A549 (cell line): ENCODE data around the gene MPDU1.

Source experiments
- CBX8 ChIP-seq: fragments of 200-600 bp; sonication (generic); IDR thresholded peaks from 2 replicates; pipeline ENCODE4 v1.6.1; 2016
- CEBPB ChIP-seq, 2 experiments: fragments of >200 bp in 1 of 2; sonication (Bioruptor Twin) in 1 of 2; formaldehyde crosslinking in 1 of 2; IDR thresholded peaks; 2 replicates each; pipeline ENCODE4 v1.6.1; 2012 to 2016
- CHD2 ChIP-seq: fragments of 150-350 bp; IDR thresholded peaks from 2 replicates; pipeline ENCODE4 v1.6.1; 2014; ENCODE audit warnings: low read length; ENCODE audit not compliant: partially characterized antibody
- CTCF ChIP-seq: fragments of >200 bp; sonication (Bioruptor Twin); formaldehyde crosslinking; IDR thresholded peaks from 3 replicates; pipeline ENCODE4 v1.5.1; 2016
- HMGXB4 ChIP-seq: fragments of 250-450 bp; sonication (Bioruptor Pico); IDR thresholded peaks from 2 replicates; pipeline ENCODE4 v1.5.0; 2021; ENCODE audit warnings: mild to moderate bottlenecking, moderate library complexity, borderline replicate concordance
- JUN ChIP-seq, 2 experiments: fragments of >200 bp; sonication (Bioruptor Twin); formaldehyde crosslinking; IDR thresholded peaks; 2 replicates in 1 of 2; 3 replicates in 1 of 2; pipeline ENCODE4 v1.6.1; 2016 to 2017
- MAFK ChIP-seq: fragments of 450-650 bp; IDR thresholded peaks from 2 replicates; pipeline ENCODE4 v1.6.1; 2014; ENCODE audit not compliant: partially characterized antibody
- MAZ ChIP-seq: fragments of 150-350 bp; IDR thresholded peaks from 2 replicates; pipeline ENCODE4 v1.6.1; 2014; ENCODE audit warnings: antibody characterized with exemption, low read depth, low read length, borderline replicate concordance
- RAD21 ChIP-seq, 2 experiments: fragments of >200 bp in 1 of 2; sonication (Bioruptor Twin) in 1 of 2; formaldehyde crosslinking in 1 of 2; IDR thresholded peaks in 1 of 2; conservative IDR thresholded peaks in 1 of 2; 2 replicates in 1 of 2; 3 replicates in 1 of 2; pipeline ENCODE4 v1.6.1; 2012 to 2018; ENCODE audit warnings: inconsistent platforms in 1 of 2
- RFX5 ChIP-seq: fragments of 450-650 bp; IDR thresholded peaks from 2 replicates; pipeline ENCODE4 v1.7.1; 2014; ENCODE audit warnings: antibody characterized with exemption, mild to moderate bottlenecking, moderate library complexity

DNA sequence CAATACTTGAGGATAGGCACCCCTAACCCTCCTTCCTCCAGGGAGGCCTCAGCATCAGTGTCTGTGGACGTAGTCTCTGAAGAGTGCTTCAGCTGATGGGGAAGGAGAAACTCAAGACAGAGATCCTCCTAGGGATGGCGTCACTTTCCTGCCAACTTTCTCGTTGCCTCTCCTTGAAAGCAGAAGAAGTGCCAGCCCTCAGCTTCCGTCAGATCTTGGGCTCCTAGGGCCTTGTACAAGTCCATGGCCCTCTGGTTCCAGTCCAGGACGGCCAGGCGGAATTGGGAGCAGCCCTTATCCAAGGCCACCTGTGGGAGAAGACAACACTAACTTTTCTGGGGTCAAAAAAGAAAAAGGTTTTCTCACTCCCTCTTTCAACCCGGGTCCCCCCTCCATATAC, 42.7 kb downstream of the MPDU1 start:
- no peak for TF ChIP-seq RFX5
- no peak for TF ChIP-seq CTCF
- no peak for TF ChIP-seq RAD21 (conservative IDR thresholded peaks at IDR 0.05 in 1 of 2, IDR thresholded peaks at IDR 0.05 in 1 of 2)
- TF ChIP-seq CBX8: no peak
- TF ChIP-seq MAZ: no peak
- TF ChIP-seq MAFK: no peak
- no peak for TF ChIP-seq JUN (IDR thresholded peaks at IDR 0.05)
- no peak for TF ChIP-seq HMGXB4 (CRISPR knock-in tag)
- TF ChIP-seq CHD2: no peak
- TF ChIP-seq CEBPB (IDR thresholded peaks at IDR 0.05): no peak
